GM21447 (cell line): ENCODE results near the gene NEURL1.

Experiments used
- ATAC-seq: cut with Tn5 transposase; IDR thresholded peaks from one replicate; pipeline ENCODE4 v1.9.1; 2021; ENCODE audit not compliant: unreplicated experiment

Gene NEURL1

GRCh38 chr10:103493362-103493915 is at the start of gene NEURL1:
TSS of gene NEURL1 (plus strand) at chr10:103493705. CDS start at chr10:103494388, 683 bp downstream.
- ATAC-seq = no peak

GRCh38 chr10:103444478-103444877 is 49.0 kb upstream of the NEURL1 start:
- no peak for ATAC-seq

GRCh38 chr10:103445366-103445765 is 48.1 kb upstream of the NEURL1 start:
- ATAC-seq = no peak

- no peak for ATAC-seq
Measured at GRCh38 chr10:103445767-103446567, 47.5 kb upstream of the NEURL1 start.

GRCh38 chr10:103447187-103447586 is 46.3 kb upstream of the NEURL1 start:
- ATAC-seq = no peak

- no peak for ATAC-seq
Measured at GRCh38 chr10:103448746-103449145, 44.8 kb upstream of the NEURL1 start.

- ATAC-seq = no peak
Measured at GRCh38 chr10:103449208-103450144, 44.0 kb upstream of the NEURL1 start.

GRCh38 chr10:103450201-103450695 is 43.3 kb upstream of the NEURL1 start:
- ATAC-seq = no peak

- ATAC-seq = no peak
Measured at GRCh38 chr10:103451091-103451813, 42.3 kb upstream of the NEURL1 start.

GRCh38 chr10:103451831-103452505 is 41.5 kb upstream of the NEURL1 start, which contains the start of gene CALHM2:
TSS of gene CALHM2 (minus strand) at chr10:103452370. CDS start at chr10:103449941, 2,429 bp downstream.
- peak; percentile 83 for ATAC-seq

GRCh38 chr10:103452506-103453230 is 40.8 kb upstream of the NEURL1 start:
- no peak for ATAC-seq

- no peak for ATAC-seq
Measured at GRCh38 chr10:103454026-103454425, 39.5 kb upstream of the NEURL1 start.

- no peak for ATAC-seq
Measured at GRCh38 chr10:103455235-103455634, 38.3 kb upstream of the NEURL1 start.

- no peak for ATAC-seq
Measured at GRCh38 chr10:103456074-103456660, 37.3 kb upstream of the NEURL1 start.

- no peak for ATAC-seq
Measured at GRCh38 chr10:103457176-103457712, 36.3 kb upstream of the NEURL1 start.

GRCh38 chr10:103457896-103458583 is 35.5 kb upstream of the NEURL1 start:
- ATAC-seq = no peak

GRCh38 chr10:103458720-103459119 is 34.8 kb upstream of the NEURL1 start, which contains the start of gene CALHM1:
TSS of gene CALHM1 (minus strand) at chr10:103458900. CDS start at chr10:103458751, 149 bp downstream.
- peak; percentile 74 for ATAC-seq

- no peak for ATAC-seq
Measured at GRCh38 chr10:103459615-103460014, 33.9 kb upstream of the NEURL1 start.
